ENCODE results near the gene AGBL5. TPM values are rescaled to one million over a fixed set of nuclear protein-coding genes. Genes with fewer than 3 reads are reported as not detected.

AGBL5 gene
- total RNA-seq, 1 experiment from 2014 or later, result 55.4 TPM

DNA sequence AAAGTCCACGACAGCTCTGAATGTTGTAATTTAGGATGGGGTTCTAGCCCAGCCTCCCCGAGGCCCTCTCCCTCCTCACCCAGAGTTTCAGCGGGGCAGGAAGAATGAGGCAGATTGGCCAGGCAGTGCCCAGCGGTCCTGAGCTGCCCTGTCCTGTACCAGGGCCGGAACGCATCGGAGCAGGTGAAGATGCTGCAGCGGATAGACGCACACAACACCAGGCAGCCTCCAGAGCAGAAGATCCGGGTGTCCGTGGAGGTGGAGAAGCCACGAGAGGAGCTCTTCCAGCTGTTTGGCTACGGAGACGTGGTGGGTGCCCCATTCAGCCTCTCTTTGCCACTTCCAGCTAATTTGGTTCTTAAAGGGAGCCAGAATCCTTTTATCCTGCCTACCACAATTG, 45.9 kb downstream of the AGBL5 start:
- no peak overlapping the region for H4K91ac ChIP-seq (ENCODE audit: insufficient read length, low read depth, low read length)
- H3K9ac ChIP-seq (ENCODE audit: extremely low read depth, insufficient read length, low read length), result no peak overlapping the region
- no peak overlapping the region for H4K5ac ChIP-seq (ENCODE audit: insufficient read length, low read depth, low read length)
- no peak overlapping the region for H2BK5ac ChIP-seq (ENCODE audit: insufficient read length, low read length)
- no peaks in the 10 kb centered on the region for H3K79me1 ChIP-seq (ENCODE audit: insufficient read depth, low read depth, low read length, poor library complexity, severe bottlenecking)
- no peak overlapping the region for H3K23ac ChIP-seq (ENCODE audit: insufficient read length, low read depth, low read length)
- Mint-ChIP-seq H3K9me3 (no peaks in the 10 kb centered on the region; a peak in 1 of 5 replicates), H3K27me3 (ENCODE audit: low read depth) (peaks cover 2% of the 10 kb centered on the region; the same call in 1 of the 2 replicates), H3K4me3 (no peak overlapping the region), H3K4me1 (peaks cover 8 to 10% of the 10 kb centered on the region in 2 experiments), H3K27ac (peak overlapping the region in 1 of 3 experiments; percentile 91; a peak in 1 of 7 replicates), H3K36me3 (ENCODE audit: insufficient read depth in 1 of 3, low read depth in 3 of 3) (peaks cover 0 to 1% (median 0%) of the 10 kb centered on the region in 3 experiments; a peak in 4 of 7 replicates)
- WGBS (ENCODE audit: extremely low coverage, insufficient read length, low lambda C conversion rate), result no CpG with 5 or more reads among the region's 14 CpGs
- H2BK15ac ChIP-seq (ENCODE audit: low read depth, low read length), result no peak overlapping the region
- no peak overlapping the region for H2AFZ ChIP-seq (ENCODE audit: low read length)
- no peak for DNase-seq
- H2BK12ac ChIP-seq (ENCODE audit: insufficient read length, low read depth, low read length), result no peak overlapping the region
- H3K14ac ChIP-seq (ENCODE audit: insufficient read depth, low read length), result no peak overlapping the region
- TF ChIP-seq CTCF (conservative IDR thresholded peaks at IDR 0.05), result no peak
- no peak overlapping the region for H3K4ac ChIP-seq (ENCODE audit: low read depth, low read length)
- H2BK20ac ChIP-seq (ENCODE audit: low read depth, low read length, poor library complexity, severe bottlenecking), result no peak overlapping the region
- H2AK5ac ChIP-seq (ENCODE audit: insufficient read length, low read length), result no peak overlapping the region
- no peak overlapping the region for H3K4me2 ChIP-seq (ENCODE audit: insufficient read depth, insufficient read length, low read length)
- no peak overlapping the region for H3T11ph ChIP-seq (ENCODE audit: low read length)
- no peaks in the 10 kb centered on the region for H3K23me2 ChIP-seq (ENCODE audit: insufficient read length, low read depth, low read length, poor library complexity, severe bottlenecking)
- H3K9me3 ChIP-seq (ENCODE audit: control insufficient read depth, low read depth, low read length), result no peaks in the 10 kb centered on the region
- no peak overlapping the region for H3K18ac ChIP-seq (ENCODE audit: insufficient read length, low read depth, low read length)
- H3K79me2 ChIP-seq (ENCODE audit: insufficient read depth, low read length), result no peaks in the 10 kb centered on the region
- H3K56ac ChIP-seq (ENCODE audit: insufficient read length, low read depth, low read length), result no peak overlapping the region
- no peaks in the 10 kb centered on the region for H3K4me1 ChIP-seq (ENCODE audit: insufficient read depth, low read length)
- peaks cover 3% of the 10 kb centered on the region for H4K20me1 ChIP-seq (ENCODE audit: control insufficient read depth, insufficient read depth, insufficient read length)
- no peaks in the 10 kb centered on the region for H3K27me3 ChIP-seq (ENCODE audit: insufficient read depth, low read length)
- H4K8ac ChIP-seq (replicated peaks; ENCODE audit: insufficient read length, low read depth, low read length), result no peak overlapping the region
- no peak overlapping the region for H2BK120ac ChIP-seq (ENCODE audit: low read depth, low read length, poor library complexity, severe bottlenecking)
- no peak overlapping the region for H3K27ac ChIP-seq (ENCODE audit: insufficient read length, low read depth, low read length)
